ENCODE data around the gene AIG1. TPM values are rescaled to one million over a fixed set of nuclear protein-coding genes. Genes with fewer than 3 reads are reported as not detected.

AIG1 gene
- polyA plus RNA-seq, 1 of the 3 experiments (the other 2 are of a cell fraction): 36.8 TPM

- Histone ChIP-seq H4K20me1 (ENCODE audit: insufficient read depth) (no peaks in the 10 kb centered on the region), H3K9me2 (no peaks in the 10 kb centered on the region), H3K4me3 (ENCODE audit: low read depth in 2 of 2, low read length in 1 of 2) (no peak overlapping the region), H3K27me3 (ENCODE audit: insufficient read depth) (no peaks in the 10 kb centered on the region), H3F3A (replicated peaks; ENCODE audit: insufficient read depth) (no peaks in the 10 kb centered on the region), H2AFZ (ENCODE audit: low read depth) (no peak overlapping the region), H3K4me1 (ENCODE audit: control insufficient read depth in 1 of 2, insufficient read depth in 2 of 2, low read depth in 1 of 2, low read length in 1 of 2) (peaks cover 0 to 2% of the 10 kb centered on the region in 2 experiments; a peak in 1 of 4 replicates), H3K36me3 (replicated peaks in 1 of 2; ENCODE audit: control insufficient read depth in 1 of 2, insufficient read depth in 2 of 2, low read length in 1 of 2) (peaks cover 0 to 2% of the 10 kb centered on the region in 2 experiments), H3K4me2 (no peak overlapping the region), H3K9ac (no peak overlapping the region), H3K9me3 (no peaks in the 10 kb centered on the region), H3K27ac (ENCODE audit: low read depth in 2 of 2, low read length in 1 of 2) (no peak overlapping the region), H3K79me2 (ENCODE audit: insufficient read depth) (no peaks in the 10 kb centered on the region)
- ChIA-PET CTCF (interaction anchor here (0.9 to 1.4 kb wide), 2 partner anchors 9 to 48 kb away, joined by 3 to 4 read pairs; no protein-coding TSS in a partner anchor), POLR2A (no interaction called here)
- DNase-seq: no peak
- no peak for TF ChIP-seq IRF3 (IDR thresholded peaks at IDR 0.05; ENCODE audit: low read depth, low read length)
- TF ChIP-seq GABPA (IDR thresholded peaks at IDR 0.05; ENCODE audit: low read depth): no peak
- TF ChIP-seq ELF1 (IDR thresholded peaks at IDR 0.05): no peak
- no peak for TF ChIP-seq GATA2 (CRISPR knock-in tag; IDR thresholded peaks at IDR 0.05)
- no peak for TF ChIP-seq FOXM1 (IDR thresholded peaks at IDR 0.05; ENCODE audit: low read depth)
- TF ChIP-seq REST (IDR thresholded peaks at IDR 0.05; ENCODE audit: low read depth, low read length): no peak
- TF ChIP-seq SMC3 (IDR thresholded peaks at IDR 0.05; ENCODE audit: low read depth, low read length): no peak
- 95% methylated on average over 7 of the region's 7 CpGs for WGBS (ENCODE audit: low lambda C conversion rate)
Observed at GRCh38 chr6:143290206-143290605, 229.5 kb downstream of the AIG1 start.

GRCh38 chr6:143293523-143293922 is 232.8 kb downstream of the AIG1 start:
- H3K4me1 ChIP-seq (ENCODE audit: control insufficient read depth in 1 of 2, insufficient read depth in 2 of 2, low read depth in 1 of 2, low read length in 1 of 2): peaks cover 0 to 2% of the 10 kb centered on the region in 2 experiments; a peak in 1 of 4 replicates
- H2AFZ ChIP-seq (ENCODE audit: low read depth): no peak overlapping the region
- no peaks in the 10 kb centered on the region for H3K9me2 ChIP-seq
- H3K36me3 ChIP-seq (replicated peaks in 1 of 2; ENCODE audit: control insufficient read depth in 1 of 2, insufficient read depth in 2 of 2, low read length in 1 of 2): no peaks in the 10 kb centered on the region
- CTCF ChIA-PET: interaction anchor here (1.1 kb wide), 1 partner anchor 14 kb away, joined by 3 read pairs; no protein-coding TSS in a partner anchor
- no peak overlapping the region for H3K4me2 ChIP-seq
- no peak overlapping the region for H3K4me3 ChIP-seq (ENCODE audit: low read depth in 2 of 2, low read length in 1 of 2)
- H3K79me2 ChIP-seq (ENCODE audit: insufficient read depth): no peaks in the 10 kb centered on the region
- H4K20me1 ChIP-seq (ENCODE audit: insufficient read depth): no peaks in the 10 kb centered on the region
- H3K27ac ChIP-seq (ENCODE audit: low read depth in 2 of 2, low read length in 1 of 2): no peak overlapping the region
- no peaks in the 10 kb centered on the region for H3K9me3 ChIP-seq
- DNase-seq: no peak
- no peak for TF ChIP-seq RAD21 (IDR thresholded peaks at IDR 0.05; ENCODE audit: low read length)
- TF ChIP-seq RXRA (IDR thresholded peaks at IDR 0.05; ENCODE audit: borderline replicate concordance, low read depth): no peak
- TF ChIP-seq GABPA (IDR thresholded peaks at IDR 0.05; ENCODE audit: low read depth): no peak
- TF ChIP-seq EZH2phosphoT487 (IDR thresholded peaks at IDR 0.05; ENCODE audit: borderline replicate concordance, low read depth): no peak
- no peak for TF ChIP-seq IRF3 (IDR thresholded peaks at IDR 0.05; ENCODE audit: low read depth, low read length)
- no peak for TF ChIP-seq SMC3 (IDR thresholded peaks at IDR 0.05; ENCODE audit: low read depth, low read length)
- no peak for TF ChIP-seq SIN3A (IDR thresholded peaks at IDR 0.05; ENCODE audit: borderline replicate concordance, low read depth, low read length)
- no peak for TF ChIP-seq RCOR1 (IDR thresholded peaks at IDR 0.05; ENCODE audit: low read length)
- TF ChIP-seq MXI1 (IDR thresholded peaks at IDR 0.05; ENCODE audit: low read depth, low read length): no peak
- TF ChIP-seq TCF12 (IDR thresholded peaks at IDR 0.05): no peak
- POLR2A ChIA-PET: no interaction called here
- H3F3A ChIP-seq (replicated peaks; ENCODE audit: insufficient read depth): no peaks in the 10 kb centered on the region
- H3K27me3 ChIP-seq (ENCODE audit: insufficient read depth): no peaks in the 10 kb centered on the region
- no peak overlapping the region for H3K9ac ChIP-seq
